GM12878 (cell line): ENCODE measurements around the gene FUBP3. TPM values are rescaled to one million over a fixed set of nuclear protein-coding genes. Genes with fewer than 3 reads are reported as not detected.

ENCODE experiments used
- ATAC-seq: fragments of 200-7000 bp; cut with Tn5 transposase; 3 replicates; pipeline ENCODE4 v1.9.1; 2020; ENCODE audit warnings: mild to moderate bottlenecking, moderate library complexity
- BruUV-seq: library from RNA; stranded (reverse); fragments of 400-500 nt; replicated peaks from 2 replicates; lab custom pipeline; 2021; lab: Mats Ljungman, UMichigan
- CTCF ChIA-PET: fragments of 300-600 bp; sonication (Branson Sonifier 250); formaldehyde crosslinking; extraction: SDS; loops from one replicate; lab custom pipeline; 2021; ENCODE audit warnings: inconsistent platforms; lab: Yijun Ruan, JAX
- POLR2A ChIA-PET: fragments of 350-600 bp; formaldehyde crosslinking; extraction: SDS; loops from one replicate; lab custom pipeline; 2021; ENCODE audit warnings: inconsistent platforms; lab: Charles Lee
- RAD21 ChIA-PET: fragments of 300-600 bp; sonication (Branson Sonifier 250); formaldehyde crosslinking; loops from one replicate; lab custom pipeline; 2023; ENCODE audit warnings: antibody characterized with exemption; ENCODE audit not compliant: unreplicated experiment; lab: Charles Lee
- SMC1A ChIA-PET: fragments of 300-600 bp; sonication (Branson Sonifier 250); formaldehyde crosslinking; loops from one replicate; lab custom pipeline; 2023; ENCODE audit not compliant: unreplicated experiment, uncharacterized antibody; lab: Charles Lee
- DNase-seq: peaks from one replicate; pipeline ENCODE4 v3.0.0-alpha.2; 2011; ENCODE audit warnings: low read depth, low spot score
- FAIRE-seq: peaks from 3 replicates; lab custom pipeline; 2011; peaks lifted over from hg19 to GRCh38; lab: Jason Lieb, UNC
- H2AFZ ChIP-seq: 2 replicates; pipeline ENCODE4 v1.6.0; 2011; ENCODE audit warnings: low read depth, low read length, control low read depth; ENCODE audit not compliant: control insufficient read depth
- H3K27ac ChIP-seq: 2 replicates; pipeline ENCODE4 v1.5.1; 2011; ENCODE audit warnings: control low read depth; ENCODE audit not compliant: control insufficient read depth, insufficient read depth
- H3K27me3 ChIP-seq, 2 experiments: replicated peaks in 1 of 2; 2 replicates each; pipeline versions ENCODE4 v1.6.0 to v1.6.1; 2011; ENCODE audit warnings: low read length in 1 of 2; ENCODE audit not compliant: control insufficient read depth in 2 of 2, insufficient read depth in 2 of 2
- H3K36me3 ChIP-seq, 2 experiments: 2 replicates each; pipeline ENCODE4 v1.5.1; 2011; ENCODE audit warnings: low read length in 1 of 2; ENCODE audit not compliant: control insufficient read depth in 2 of 2, insufficient read depth in 2 of 2
- H3K4me1 ChIP-seq: 2 replicates; pipeline ENCODE4 v1.6.1; 2011; ENCODE audit warnings: mild to moderate bottlenecking, low read length, moderate library complexity, mixed read lengths; ENCODE audit not compliant: control insufficient read depth, insufficient read depth
- H3K4me2 ChIP-seq: 2 replicates; pipeline ENCODE4 v1.6.0; 2011; ENCODE audit warnings: control low read depth; ENCODE audit not compliant: control insufficient read depth, insufficient read depth
- H3K4me3 ChIP-seq: fragments of 200-600 bp; sonication (generic); 2 replicates; pipeline ENCODE4 v1.5.1; 2016
- H3K79me2 ChIP-seq: 2 replicates; pipeline ENCODE4 v1.6.0; 2011; ENCODE audit warnings: low read length; ENCODE audit not compliant: control insufficient read depth, insufficient read depth
- H3K9ac ChIP-seq: 2 replicates; pipeline ENCODE4 v1.8.0; 2011; ENCODE audit warnings: low read length, control low read depth, mixed read lengths; ENCODE audit not compliant: control insufficient read depth, insufficient read depth
- H3K9me3 ChIP-seq: replicated peaks from 3 replicates; pipeline ENCODE4 v1.5.1; 2011; ENCODE audit warnings: mild to moderate bottlenecking, low read length; ENCODE audit not compliant: control insufficient read depth, insufficient read depth
- H4K20me1 ChIP-seq: 2 replicates; pipeline ENCODE4 v1.6.0; 2011; ENCODE audit not compliant: control insufficient read depth, insufficient read depth
- BHLHE40 ChIP-seq, 2 experiments: fragments of 450-650 bp in 1 of 2; IDR thresholded peaks; 2 replicates each; pipeline ENCODE4 v1.6.1; 2011 to 2017; ENCODE audit warnings: low read depth in 2 of 2, borderline replicate concordance in 1 of 2, improper control_type of control experiment in 1 of 2, low read length in 1 of 2, mild to moderate bottlenecking in 1 of 2
- BRCA1 ChIP-seq: IDR thresholded peaks from 2 replicates; pipeline ENCODE4 v1.6.1; 2011; ENCODE audit warnings: low read depth, low read length, improper control_type of control experiment
- DPF2 ChIP-seq: fragments of 450-650 bp; IDR thresholded peaks from 2 replicates; pipeline ENCODE4 v1.6.1; 2017; ENCODE audit warnings: mild to moderate bottlenecking
- POU2F2 ChIP-seq: IDR thresholded peaks from 3 replicates; pipeline ENCODE4 v1.6.1; 2011; ENCODE audit warnings: low read depth, mild to moderate bottlenecking, low read length, borderline replicate concordance
- RAD21 ChIP-seq: IDR thresholded peaks from 2 replicates; pipeline ENCODE4 v1.6.1; 2011; ENCODE audit warnings: mild to moderate bottlenecking, low read depth, low read length, moderate library complexity; ENCODE audit not compliant: insufficient read depth
- SMAD5 ChIP-seq: IDR thresholded peaks from 2 replicates; pipeline ENCODE4 v1.6.1; 2016; ENCODE audit warnings: antibody characterized with exemption, low read depth
- TAF1 ChIP-seq: IDR thresholded peaks from 2 replicates; pipeline ENCODE4 v1.6.1; 2011; ENCODE audit warnings: mild to moderate bottlenecking, low read depth, low read length, borderline replicate concordance
- ZNF24 ChIP-seq: fragments of 450-650 bp; IDR thresholded peaks from 2 replicates; pipeline ENCODE4 v1.6.1; 2017; ENCODE audit warnings: antibody characterized with exemption, mild to moderate bottlenecking
- ZNF622 ChIP-seq: fragments of 450-650 bp; IDR thresholded peaks from 2 replicates; pipeline ENCODE4 v1.6.1; 2017; ENCODE audit warnings: mild to moderate bottlenecking, inconsistent platforms
- WGBS: methylation state at CpG from one replicate; pipeline ENCODE4 v1.1.6; 2016; ENCODE audit warnings: low lambda C conversion rate; ENCODE audit not compliant: insufficient replicate concordance, insufficient coverage; ENCODE audit errors: missing lambda C conversion rate; 5-methylcytosine and 5-hydroxymethylcytosine counted together
- in situ Hi-C: fragments of 300-500 bp; cut with MboI; formaldehyde crosslinking; loops from 9 replicates; pipeline ENCODE4 v1.14.3; 2018; ENCODE audit warnings: mixed read lengths
- intact Hi-C: fragments of 100-400 bp; cut with micrococcal nuclease; formaldehyde crosslinking; loops from one replicate; pipeline ENCODE4 v1.14.2; 2022; ENCODE audit not compliant: unreplicated experiment
- polyA plus RNA-seq, 11 experiments: library from polyadenylated mRNA; depleted of rRNA in 4 of 11; unstranded in 6 of 11; stranded (reverse) in 5 of 11; fragments of >200 nt; fragmentation: Nextera tagmentation in 4 of 11; fragmentation: Illumina TruSeq in 1 of 11; extraction: Ambion mirVana in 4 of 11; extraction: Trizol in 1 of 11; gene quantifications; 1 replicate in 1 of 11; 2 replicates in 10 of 11; pipeline versions ENCODE4 v1.2.1 to v1.2.3, GENCODE V29; 2011 to 2016; ENCODE audit warnings: inconsistent platforms in 2 of 11, missing spikeins in 2 of 11, low read depth in 1 of 11
- total RNA-seq, 4 experiments: library from RNA; depleted of rRNA in 3 of 4; stranded (reverse); fragments of >200 nt in 3 of 4; fragmentation: Illumina TruSeq in 1 of 4; extraction: Trizol in 1 of 4; gene quantifications; 2 replicates each; pipeline versions ENCODE4 v1.2.1 to v1.2.3, GENCODE V29; 2013 to 2021
- TF ChIP-seq, protein P1 (sequence below): IDR thresholded peaks from 2 replicates; pipeline ENCODE4 v1.6.1; 2011; ENCODE audit warnings: low read depth, low read length, improper control_type of control experiment, borderline replicate concordance
- TF ChIP-seq, protein P2 (sequence below): IDR thresholded peaks from 2 replicates; pipeline ENCODE4 v1.6.1; 2012; ENCODE audit warnings: mild to moderate bottlenecking, low read depth, low read length
- TF ChIP-seq, protein P3 (sequence below): IDR thresholded peaks from 2 replicates; pipeline ENCODE4 v1.6.1; 2011; ENCODE audit warnings: borderline replicate concordance, low read depth, mild to moderate bottlenecking, moderate library complexity, low read length; ENCODE audit not compliant: insufficient read depth, poor library complexity, severe bottlenecking

The FUBP3 gene
- total and polyA plus RNA-seq, 10 of the 15 experiments (the other 5 are each of a cell fraction or from before 2014, with no cell fraction given): 2.4 to 49.4 (median 37.2) TPM

DNA sequence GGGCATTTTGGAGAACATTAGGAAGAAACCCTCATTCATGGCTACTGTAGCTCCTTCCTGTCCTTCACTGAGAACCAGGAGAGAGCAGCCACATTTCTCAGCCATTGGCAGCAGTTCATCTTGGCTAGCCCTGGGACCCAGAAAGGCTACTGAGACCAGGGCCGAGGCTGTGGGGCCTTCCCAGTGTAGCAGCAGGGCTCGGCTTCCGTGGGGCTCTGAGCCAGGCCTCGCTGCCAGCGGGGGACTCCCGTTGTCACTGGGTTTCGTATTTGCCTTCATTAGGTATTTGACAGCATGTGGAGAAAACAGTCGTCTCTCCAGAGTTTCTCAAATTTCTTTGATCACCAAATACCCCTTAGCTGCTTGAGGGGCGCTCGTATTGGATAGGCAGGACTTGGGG, 47.7 kb downstream of the FUBP3 start:
- no peak overlapping the region for H3K9ac ChIP-seq
- H3K9me3 ChIP-seq: no peaks in the 10 kb centered on the region
- H2AFZ ChIP-seq: no peak overlapping the region
- RAD21 ChIA-PET: no interaction called here
- H3K4me3 ChIP-seq: no peak overlapping the region
- 99% methylated on average over 10 of the region's 10 CpGs for WGBS
- H3K4me1 ChIP-seq: no peaks in the 10 kb centered on the region
- no peak overlapping the region for H3K27ac ChIP-seq
- FAIRE-seq (no peak), ATAC-seq (no peak), DNase-seq (no peak)
- no peaks in the 10 kb centered on the region for H4K20me1 ChIP-seq
- BruUV-seq: no TSS peak
- TF ChIP-seq ZNF622 (no peak), BHLHE40 (IDR thresholded peaks at IDR 0.05; ENCODE audit: borderline replicate concordance in 1 of 2, low read depth in 2 of 2, low read length in 1 of 2) (no peak), ZNF24 (no peak), RAD21 (no peak), DPF2 (no peak), BRCA1 (no peak), POU2F2 (no peak), SMAD5 (no peak), TAF1 (no peak)
- TF ChIP-seq, protein P1, sequence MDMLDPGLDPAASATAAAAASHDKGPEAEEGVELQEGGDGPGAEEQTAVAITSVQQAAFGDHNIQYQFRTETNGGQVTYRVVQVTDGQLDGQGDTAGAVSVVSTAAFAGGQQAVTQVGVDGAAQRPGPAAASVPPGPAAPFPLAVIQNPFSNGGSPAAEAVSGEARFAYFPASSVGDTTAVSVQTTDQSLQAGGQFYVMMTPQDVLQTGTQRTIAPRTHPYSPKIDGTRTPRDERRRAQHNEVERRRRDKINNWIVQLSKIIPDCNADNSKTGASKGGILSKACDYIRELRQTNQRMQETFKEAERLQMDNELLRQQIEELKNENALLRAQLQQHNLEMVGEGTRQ: no peak
- TF ChIP-seq, protein P2, sequence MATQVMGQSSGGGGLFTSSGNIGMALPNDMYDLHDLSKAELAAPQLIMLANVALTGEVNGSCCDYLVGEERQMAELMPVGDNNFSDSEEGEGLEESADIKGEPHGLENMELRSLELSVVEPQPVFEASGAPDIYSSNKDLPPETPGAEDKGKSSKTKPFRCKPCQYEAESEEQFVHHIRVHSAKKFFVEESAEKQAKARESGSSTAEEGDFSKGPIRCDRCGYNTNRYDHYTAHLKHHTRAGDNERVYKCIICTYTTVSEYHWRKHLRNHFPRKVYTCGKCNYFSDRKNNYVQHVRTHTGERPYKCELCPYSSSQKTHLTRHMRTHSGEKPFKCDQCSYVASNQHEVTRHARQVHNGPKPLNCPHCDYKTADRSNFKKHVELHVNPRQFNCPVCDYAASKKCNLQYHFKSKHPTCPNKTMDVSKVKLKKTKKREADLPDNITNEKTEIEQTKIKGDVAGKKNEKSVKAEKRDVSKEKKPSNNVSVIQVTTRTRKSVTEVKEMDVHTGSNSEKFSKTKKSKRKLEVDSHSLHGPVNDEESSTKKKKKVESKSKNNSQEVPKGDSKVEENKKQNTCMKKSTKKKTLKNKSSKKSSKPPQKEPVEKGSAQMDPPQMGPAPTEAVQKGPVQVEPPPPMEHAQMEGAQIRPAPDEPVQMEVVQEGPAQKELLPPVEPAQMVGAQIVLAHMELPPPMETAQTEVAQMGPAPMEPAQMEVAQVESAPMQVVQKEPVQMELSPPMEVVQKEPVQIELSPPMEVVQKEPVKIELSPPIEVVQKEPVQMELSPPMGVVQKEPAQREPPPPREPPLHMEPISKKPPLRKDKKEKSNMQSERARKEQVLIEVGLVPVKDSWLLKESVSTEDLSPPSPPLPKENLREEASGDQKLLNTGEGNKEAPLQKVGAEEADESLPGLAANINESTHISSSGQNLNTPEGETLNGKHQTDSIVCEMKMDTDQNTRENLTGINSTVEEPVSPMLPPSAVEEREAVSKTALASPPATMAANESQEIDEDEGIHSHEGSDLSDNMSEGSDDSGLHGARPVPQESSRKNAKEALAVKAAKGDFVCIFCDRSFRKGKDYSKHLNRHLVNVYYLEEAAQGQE: no peak
- TF ChIP-seq, protein P3, sequence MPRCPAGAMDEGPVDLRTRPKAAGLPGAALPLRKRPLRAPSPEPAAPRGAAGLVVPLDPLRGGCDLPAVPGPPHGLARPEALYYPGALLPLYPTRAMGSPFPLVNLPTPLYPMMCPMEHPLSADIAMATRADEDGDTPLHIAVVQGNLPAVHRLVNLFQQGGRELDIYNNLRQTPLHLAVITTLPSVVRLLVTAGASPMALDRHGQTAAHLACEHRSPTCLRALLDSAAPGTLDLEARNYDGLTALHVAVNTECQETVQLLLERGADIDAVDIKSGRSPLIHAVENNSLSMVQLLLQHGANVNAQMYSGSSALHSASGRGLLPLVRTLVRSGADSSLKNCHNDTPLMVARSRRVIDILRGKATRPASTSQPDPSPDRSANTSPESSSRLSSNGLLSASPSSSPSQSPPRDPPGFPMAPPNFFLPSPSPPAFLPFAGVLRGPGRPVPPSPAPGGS: no peak
- CTCF ChIA-PET: no interaction called here
- H3K36me3 ChIP-seq: peaks cover 12 to 40% of the 10 kb centered on the region in 2 experiments; a peak in 3 of 4 replicates
- no peaks in the 10 kb centered on the region for H3K79me2 ChIP-seq
- intact Hi-C loops (no loop called here), in situ Hi-C loops (no loop called here)
- no peak overlapping the region for H3K4me2 ChIP-seq
- POLR2A ChIA-PET: no interaction called here
- no peaks in the 10 kb centered on the region for H3K27me3 ChIP-seq
- SMC1A ChIA-PET: no interaction called here
